HepG2 (cell line): ENCODE results near the gene FEM1B.

Experiments used
- CTCF ChIP-seq: sonication (generic); formaldehyde crosslinking; IDR thresholded peaks from 2 replicates; pipeline ENCODE4 v1.5.0; 2020; ENCODE audit warnings: mild to moderate bottlenecking, missing genetic modification reagents, moderate library complexity
- HOXA7 ChIP-seq: sonication (generic); formaldehyde crosslinking; IDR thresholded peaks from 2 replicates; pipeline ENCODE4 v1.8.1; 2022; ENCODE audit warnings: mild to moderate bottlenecking, missing genetic modification reagents, moderate library complexity
- MNT ChIP-seq: fragments of 450-650 bp; IDR thresholded peaks from 2 replicates; pipeline ENCODE4 v1.6.1; 2016
- STAT5B ChIP-seq: sonication (generic); formaldehyde crosslinking; IDR thresholded peaks from 2 replicates; pipeline ENCODE4 v1.4.0; 2020; ENCODE audit warnings: missing genetic modification reagents
- SUZ12 ChIP-seq: fragments of 150-350 bp; IDR thresholded peaks from 2 replicates; pipeline ENCODE4 v1.6.1; 2014; ENCODE audit warnings: low read depth, low read length
- ZNF24 ChIP-seq: fragments of 450-650 bp; IDR thresholded peaks from 2 replicates; pipeline ENCODE4 v1.6.1; 2017; ENCODE audit warnings: antibody characterized with exemption, mild to moderate bottlenecking

- no peak for TF ChIP-seq SUZ12
- TF ChIP-seq CTCF (CRISPR knock-in tag), result no peak
- TF ChIP-seq ZNF24, result no peak
- no peak for TF ChIP-seq MNT
- TF ChIP-seq STAT5B (CRISPR knock-in tag), result no peak
- no peak for TF ChIP-seq HOXA7
These were observed 33.3 kb upstream of the FEM1B start for GRCh38 chr15:68244235-68244634.
